GM23338 (cell line): ENCODE data around the gene SEMA3E. TPM values are rescaled to one million over a fixed set of nuclear protein-coding genes. Genes with fewer than 3 reads are reported as not detected.

ENCODE experiments used
- ATAC-seq: fragments of 200-7000 bp; cut with Tn5 transposase; 3 replicates; pipeline ENCODE4 v1.9.1; 2020
- DNase-seq: peaks from one replicate; pipeline ENCODE4 v3.0.0-alpha.2; 2015; ENCODE audit warnings: low spot score
- H2AFZ ChIP-seq: fragments of 200-600 bp; sonication (generic); 2 replicates; pipeline ENCODE4 v1.8.0; 2016; ENCODE audit warnings: antibody characterized with exemption, mild to moderate bottlenecking, moderate library complexity
- H3F3A ChIP-seq: fragments of 200-600 bp; sonication (generic); replicated peaks from 2 replicates; pipeline ENCODE4 v1.8.0; 2017; ENCODE audit warnings: antibody characterized with exemption, mixed run types, low read depth
- H3K27ac ChIP-seq: fragments of 200-600 bp; sonication (generic); 2 replicates; pipeline ENCODE4 v1.6.1; 2016; ENCODE audit warnings: low read depth
- H3K27me3 ChIP-seq: fragments of 200-600 bp; sonication (generic); 2 replicates; pipeline ENCODE4 v1.8.0; 2016; ENCODE audit warnings: mild to moderate bottlenecking, mixed run types, moderate library complexity; ENCODE audit not compliant: insufficient read depth
- H3K36me3 ChIP-seq: fragments of 200-600 bp; sonication (generic); 2 replicates; pipeline ENCODE4 v1.8.0; 2016; ENCODE audit warnings: mild to moderate bottlenecking; ENCODE audit not compliant: insufficient read depth
- H3K4me1 ChIP-seq: fragments of 200-600 bp; sonication (generic); 2 replicates; pipeline ENCODE4 v1.8.0; 2016; ENCODE audit warnings: mild to moderate bottlenecking, moderate library complexity; ENCODE audit not compliant: insufficient read depth
- H3K4me2 ChIP-seq: fragments of 200-600 bp; sonication (generic); 2 replicates; pipeline ENCODE4 v1.7.1; 2017; ENCODE audit warnings: mixed run types
- H3K4me3 ChIP-seq: fragments of 200-600 bp; sonication (generic); 2 replicates; pipeline ENCODE4 v1.6.1; 2016; ENCODE audit warnings: mixed run types
- H3K79me2 ChIP-seq: fragments of 200-600 bp; sonication (generic); replicated peaks from 2 replicates; pipeline ENCODE4 v1.8.0; 2017; ENCODE audit warnings: mild to moderate bottlenecking; ENCODE audit not compliant: insufficient read depth
- H3K9me2 ChIP-seq: fragments of 200-600 bp; sonication (generic); 2 replicates; pipeline ENCODE4 v1.8.0; 2017; ENCODE audit not compliant: insufficient read depth
- H4K20me1 ChIP-seq: fragments of 200-600 bp; sonication (generic); replicated peaks from 2 replicates; pipeline ENCODE4 v1.8.0; 2017; ENCODE audit warnings: mild to moderate bottlenecking; ENCODE audit not compliant: insufficient read depth
- H3K27ac Mint-ChIP-seq: 2 replicates; pipeline ENCODE4 v1.8.0; 2020; ENCODE audit warnings: inconsistent platforms, mild to moderate bottlenecking, moderate library complexity, mixed read lengths
- H3K27me3 Mint-ChIP-seq: 3 replicates; pipeline ENCODE4 v1.8.0; 2022; ENCODE audit warnings: low read depth, mild to moderate bottlenecking, moderate library complexity, mixed read lengths, inconsistent platforms; ENCODE audit not compliant: insufficient read depth, poor library complexity
- H3K36me3 Mint-ChIP-seq: 3 replicates; pipeline ENCODE4 v1.8.0; 2021; ENCODE audit warnings: low read depth, mild to moderate bottlenecking, inconsistent platforms, moderate library complexity, mixed read lengths
- H3K4me1 Mint-ChIP-seq: 3 replicates; pipeline ENCODE4 v1.8.0; 2020; ENCODE audit warnings: mild to moderate bottlenecking, inconsistent platforms, mixed read lengths
- H3K4me3 Mint-ChIP-seq: 3 replicates; pipeline ENCODE4 v1.8.0; 2021; ENCODE audit warnings: moderate library complexity, mild to moderate bottlenecking, inconsistent platforms, mixed read lengths
- H3K9me3 Mint-ChIP-seq: 3 replicates; pipeline ENCODE4 v1.8.0; 2020; ENCODE audit warnings: moderate library complexity, mild to moderate bottlenecking, inconsistent platforms, mixed read lengths
- CTCF ChIP-seq, 2 experiments: fragments of 200-600 bp in 1 of 2; sonication (generic) in 1 of 2; conservative IDR thresholded peaks; 2 replicates each; pipeline versions ENCODE4 v1.5.1 to v1.6.1; 2016 to 2017; ENCODE audit warnings: antibody characterized with exemption in 2 of 2, low read depth in 2 of 2, mild to moderate bottlenecking in 2 of 2, moderate library complexity in 1 of 2
- JUNB ChIP-seq: IDR thresholded peaks from one replicate; pipeline ENCODE4 v1.6.1; 2016; ENCODE audit warnings: antibody characterized with exemption; ENCODE audit not compliant: unreplicated experiment
- NANOG ChIP-seq: IDR thresholded peaks from 2 replicates; pipeline ENCODE4 v1.6.1; 2016; ENCODE audit warnings: antibody characterized with exemption, borderline replicate concordance
- POLR2AphosphoS5 ChIP-seq: IDR thresholded peaks from 2 replicates; pipeline ENCODE4 v1.6.1; 2016; ENCODE audit warnings: antibody characterized with exemption, low read depth
- REST ChIP-seq: IDR thresholded peaks from one replicate; pipeline ENCODE4 v1.6.1; 2018; ENCODE audit warnings: antibody characterized with exemption; ENCODE audit not compliant: unreplicated experiment
- STAT1 ChIP-seq: IDR thresholded peaks from one replicate; pipeline ENCODE4 v1.6.1; 2016; ENCODE audit warnings: antibody characterized with exemption; ENCODE audit not compliant: unreplicated experiment
- ZNF114 ChIP-seq: fragments of 250-450 bp; sonication (Bioruptor Pico); IDR thresholded peaks from 2 replicates; pipeline ENCODE4 v1.5.0; 2020; ENCODE audit warnings: mild to moderate bottlenecking, moderate library complexity
- ZNF462 ChIP-seq: fragments of 250-450 bp; sonication (Bioruptor Pico); IDR thresholded peaks from 2 replicates; pipeline ENCODE4 v1.5.0; 2020; ENCODE audit warnings: mild to moderate bottlenecking, moderate library complexity
- polyA plus RNA-seq: library from polyadenylated mRNA; unstranded; fragments of >200 nt; fragmentation: Nextera tagmentation; extraction: Ambion mirVana; gene quantifications from 2 replicates; pipeline ENCODE4 v1.2.1, GENCODE V29; 2016
- total RNA-seq: library from RNA; depleted of rRNA; stranded (reverse); fragments of >200 nt; shearing (Covaris generic); gene quantifications from 2 replicates; pipeline ENCODE4 v1.2.3, GENCODE V29; 2014

SEMA3E gene
- total and polyA plus RNA-seq, 2 experiments from 2014 or later: 5.4 to 15.7 TPM

DNA sequence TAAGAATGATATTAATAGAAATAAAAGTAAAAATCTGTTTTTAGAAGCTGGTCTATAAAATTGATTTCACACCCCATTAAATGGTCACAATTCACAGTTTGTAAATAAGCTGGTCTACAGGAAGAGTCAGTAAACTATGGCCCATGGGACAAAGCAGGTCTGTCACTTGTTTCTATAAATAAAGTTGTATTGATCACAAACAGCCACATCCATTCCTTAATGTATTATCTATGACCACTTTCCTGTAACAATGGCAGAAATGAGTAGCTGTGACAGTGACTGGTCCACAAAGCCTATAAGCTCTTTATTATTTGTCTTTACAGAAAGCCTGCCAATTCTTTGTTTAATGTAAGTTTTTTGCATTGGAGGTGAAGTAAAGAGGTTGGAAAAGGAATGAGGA, 114.5 kb downstream of the SEMA3E start:
- H3K4me1 ChIP-seq: no peaks in the 10 kb centered on the region
- Mint-ChIP-seq H3K4me3 (no peak overlapping the region), H3K9me3 (no peaks in the 10 kb centered on the region), H3K27me3 (no peaks in the 10 kb centered on the region), H3K27ac (no peak overlapping the region), H3K4me1 (no peaks in the 10 kb centered on the region), H3K36me3 (no peaks in the 10 kb centered on the region)
- ATAC-seq: no peak
- H3K27me3 ChIP-seq: no peaks in the 10 kb centered on the region
- H2AFZ ChIP-seq: peak overlapping the region; percentile 75; the same call in 1 of the 2 replicates
- H3K36me3 ChIP-seq: no peaks in the 10 kb centered on the region
- no peaks in the 10 kb centered on the region for H3K79me2 ChIP-seq
- no peak overlapping the region for H3K4me3 ChIP-seq
- no peaks in the 10 kb centered on the region for H3F3A ChIP-seq
- TF ChIP-seq CTCF (conservative IDR thresholded peaks at IDR 0.05; ENCODE audit: low read depth in 2 of 2) (no peak), POLR2AphosphoS5 (no peak), REST (no peak), ZNF462 (no peak), NANOG (no peak), JUNB (no peak), ZNF114 (CRISPR knock-in tag) (no peak), STAT1 (no peak)
- H3K9me2 ChIP-seq: no peaks in the 10 kb centered on the region
- H3K4me2 ChIP-seq: no peak overlapping the region
- H3K27ac ChIP-seq: no peak overlapping the region
- DNase-seq: no peak
- no peaks in the 10 kb centered on the region for H4K20me1 ChIP-seq
